Mucosa of stomach (tissue), 1 donor: Measurements from ENCODE around the gene HTT.

ENCODE experiments used
- H3K27me3 ChIP-seq: one replicate; pipeline ENCODE4 v1.7.0; 2013; ENCODE audit warnings: mild to moderate bottlenecking, low read length; ENCODE audit not compliant: control insufficient read depth, insufficient read depth
- H3K36me3 ChIP-seq: one replicate; pipeline ENCODE4 v1.7.0; 2013; ENCODE audit warnings: low read length; ENCODE audit not compliant: control insufficient read depth, insufficient read depth
- H3K4me1 ChIP-seq: one replicate; pipeline ENCODE4 v1.7.0; 2013; ENCODE audit warnings: mild to moderate bottlenecking, low read length; ENCODE audit not compliant: control insufficient read depth, insufficient read depth
- H3K4me3 ChIP-seq: one replicate; pipeline ENCODE4 v1.7.0; 2013; ENCODE audit warnings: low read length
- H3K9ac ChIP-seq: one replicate; pipeline ENCODE4 v1.7.0; 2013; ENCODE audit warnings: mild to moderate bottlenecking, low read length, moderate library complexity
- H3K9me3 ChIP-seq: one replicate; pipeline ENCODE4 v1.7.0; 2013; ENCODE audit warnings: mild to moderate bottlenecking, low read length, moderate library complexity; ENCODE audit not compliant: control insufficient read depth
- donor health status: Pancreatic carcinoma.

The HTT gene

DNA sequence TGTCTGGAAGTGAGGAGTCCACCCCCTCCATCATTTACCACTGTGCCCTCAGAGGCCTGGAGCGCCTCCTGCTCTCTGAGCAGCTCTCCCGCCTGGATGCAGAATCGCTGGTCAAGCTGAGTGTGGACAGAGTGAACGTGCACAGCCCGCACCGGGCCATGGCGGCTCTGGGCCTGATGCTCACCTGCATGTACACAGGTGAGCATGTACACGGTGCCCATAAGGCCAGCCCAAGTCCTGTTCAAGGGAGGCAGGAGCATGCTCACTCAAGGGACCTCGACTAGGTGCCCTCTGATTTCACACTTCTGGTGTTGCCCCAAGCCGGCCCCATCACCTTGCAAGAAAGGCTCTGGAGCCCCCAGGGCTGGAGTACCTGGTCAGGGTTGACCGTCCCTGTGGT, 161.1 kb downstream of the HTT start:
- H3K4me3 ChIP-seq: no peak overlapping the region
- peaks cover 10% of the 10 kb centered on the region for H3K36me3 ChIP-seq
- no peaks in the 10 kb centered on the region for H3K27me3 ChIP-seq
- H3K9me3 ChIP-seq: no peaks in the 10 kb centered on the region
- no peaks in the 10 kb centered on the region for H3K4me1 ChIP-seq
- H3K9ac ChIP-seq: no peak overlapping the region

DNA sequence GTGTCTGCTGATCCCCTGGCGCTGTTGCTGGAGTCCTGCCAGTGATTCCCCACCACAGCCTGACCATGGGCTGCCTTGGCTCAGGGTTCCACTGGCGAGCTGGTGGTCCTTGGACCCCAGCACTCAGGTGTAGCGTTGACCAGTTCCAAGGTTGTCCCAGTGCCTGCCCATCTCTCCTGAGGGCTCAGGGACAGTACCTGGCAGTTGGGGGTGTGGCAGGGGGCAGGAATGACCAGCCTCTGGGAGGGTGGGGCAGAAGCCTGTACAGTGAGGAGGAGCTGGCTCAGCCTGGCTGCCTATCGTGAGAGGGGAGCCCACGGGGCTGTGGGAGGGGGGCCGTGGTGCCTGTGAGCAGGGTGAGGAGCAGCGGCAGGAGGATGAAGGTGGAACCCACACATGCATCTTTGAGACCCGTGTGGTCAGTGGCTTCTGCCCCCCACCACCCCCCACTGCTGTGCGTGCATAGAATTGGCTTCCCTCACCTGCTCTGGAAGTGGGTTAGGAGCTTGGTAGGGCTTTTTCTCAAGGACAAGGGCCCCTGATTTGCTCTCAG, 161.9 kb downstream of the HTT start:
- Histone ChIP-seq H3K4me1 (no peaks in the 10 kb centered on the region), H3K36me3 (peaks cover 10% of the 10 kb centered on the region), H3K9ac (no peak overlapping the region), H3K9me3 (no peaks in the 10 kb centered on the region), H3K27me3 (no peaks in the 10 kb centered on the region), H3K4me3 (no peak overlapping the region)

DNA sequence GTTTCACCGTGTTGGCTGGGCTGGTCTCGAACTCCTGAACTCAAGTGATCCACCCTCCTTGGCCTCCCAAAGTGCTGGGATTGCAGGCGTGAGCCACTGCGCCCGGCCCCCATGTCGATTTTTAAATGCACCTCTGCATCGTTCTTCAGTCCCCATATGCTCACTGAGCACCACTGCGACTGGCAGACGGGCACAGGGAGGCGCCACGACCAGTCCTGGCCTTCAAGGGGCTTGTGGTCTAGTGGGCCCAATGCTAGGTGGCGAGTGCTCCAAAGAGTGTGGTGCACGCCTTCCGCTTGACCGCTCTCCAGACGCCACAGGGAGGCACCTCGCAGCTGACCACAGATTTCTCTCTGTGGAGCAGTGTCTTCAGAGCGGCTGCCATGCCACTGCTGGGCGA, 162.8 kb downstream of the HTT start:
- Histone ChIP-seq H3K9me3 (no peaks in the 10 kb centered on the region), H3K9ac (no peak overlapping the region), H3K36me3 (peaks cover 10% of the 10 kb centered on the region), H3K27me3 (no peaks in the 10 kb centered on the region), H3K4me3 (no peak overlapping the region), H3K4me1 (no peaks in the 10 kb centered on the region)

DNA sequence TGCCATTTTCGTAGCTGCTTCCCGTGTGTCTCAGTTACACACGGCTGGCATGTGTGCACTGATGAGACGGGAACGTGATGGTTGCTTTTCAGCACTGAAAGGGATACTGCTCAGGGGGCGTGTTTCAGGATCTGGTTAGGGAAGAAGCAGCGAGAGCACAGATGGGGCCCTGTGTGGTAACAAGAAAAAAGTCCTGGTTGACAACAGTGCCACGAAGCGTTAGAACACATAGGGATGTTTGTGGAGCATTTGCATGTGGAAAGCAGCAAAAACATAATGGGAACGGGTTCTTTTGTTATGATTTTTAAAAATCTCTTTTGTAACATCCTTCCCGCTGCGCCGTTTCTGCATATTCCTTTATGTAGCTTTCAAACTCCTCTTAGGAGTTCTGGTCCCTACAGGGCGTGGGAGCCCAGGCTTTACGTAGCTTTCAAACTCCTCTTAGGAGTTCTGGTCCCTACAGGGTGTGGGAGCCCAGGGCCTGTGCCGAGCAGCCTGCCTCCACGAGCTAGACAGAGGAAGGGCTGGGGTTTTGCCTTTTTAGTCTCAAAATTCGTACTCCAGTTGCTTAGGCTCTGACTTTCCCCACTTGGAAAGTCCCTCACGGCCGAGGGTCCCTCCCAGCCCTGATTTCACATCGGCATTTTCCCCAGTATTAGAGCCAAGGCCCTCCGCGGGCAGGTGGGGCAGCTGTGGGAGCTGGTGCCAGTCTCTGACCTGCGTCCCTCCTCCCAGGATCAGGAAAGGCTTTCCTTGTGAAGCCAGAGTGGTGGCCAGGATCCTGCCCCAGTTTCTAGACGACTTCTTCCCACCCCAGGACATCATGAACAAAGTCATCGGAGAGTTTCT, 163.5 kb downstream of the HTT start:
- Histone ChIP-seq H3K4me1 (no peaks in the 10 kb centered on the region), H3K36me3 (peaks cover 10% of the 10 kb centered on the region), H3K4me3 (no peak overlapping the region)

DNA sequence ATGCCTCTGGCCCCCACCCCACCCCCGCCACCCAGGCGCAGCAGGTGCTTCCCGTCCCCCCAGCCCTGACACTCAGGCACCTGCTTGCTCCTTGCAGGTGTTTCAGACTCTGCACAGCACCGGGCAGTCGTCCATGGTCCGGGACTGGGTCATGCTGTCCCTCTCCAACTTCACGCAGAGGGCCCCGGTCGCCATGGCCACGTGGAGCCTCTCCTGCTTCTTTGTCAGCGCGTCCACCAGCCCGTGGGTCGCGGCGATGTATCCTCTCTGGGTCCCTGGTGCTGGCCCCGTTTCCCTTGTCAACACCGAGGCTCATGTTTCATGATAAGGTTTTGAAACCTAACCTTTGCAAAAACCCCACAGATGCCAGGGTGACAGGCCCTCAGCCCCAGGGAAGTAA, 164.2 kb downstream of the HTT start:
- H3K4me1 ChIP-seq: no peaks in the 10 kb centered on the region
- H3K9me3 ChIP-seq: no peaks in the 10 kb centered on the region
- H3K9ac ChIP-seq: no peak overlapping the region
- H3K36me3 ChIP-seq: peaks cover 10% of the 10 kb centered on the region
- no peaks in the 10 kb centered on the region for H3K27me3 ChIP-seq
- no peak overlapping the region for H3K4me3 ChIP-seq

More for the DNA sequence above, 163.5 kb downstream of the HTT start:
- H3K9me3 ChIP-seq: no peaks in the 10 kb centered on the region
- H3K27me3 ChIP-seq: no peaks in the 10 kb centered on the region
- H3K9ac ChIP-seq: no peak overlapping the region

DNA sequence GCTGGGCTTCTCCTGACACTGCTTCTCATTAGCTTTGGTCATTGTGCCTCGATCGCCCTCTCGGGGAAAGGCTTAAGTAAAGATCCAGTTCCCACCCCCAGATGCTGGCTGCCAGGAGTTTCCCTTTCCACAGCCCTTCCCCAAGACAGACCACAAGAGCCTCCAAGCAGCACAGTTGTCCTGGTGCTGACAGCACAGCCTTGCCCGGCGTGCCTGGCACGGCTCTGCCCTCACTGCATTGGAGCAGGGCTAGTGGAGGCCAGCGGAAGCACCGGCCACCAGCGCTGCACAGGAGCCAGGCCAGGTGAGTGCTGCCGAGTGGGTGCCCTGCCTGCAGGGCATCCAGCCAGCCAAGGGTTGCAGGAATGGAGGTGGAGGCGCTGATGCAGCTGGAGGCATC, 164.8 kb downstream of the HTT start:
- Histone ChIP-seq H3K36me3 (peaks cover 10% of the 10 kb centered on the region), H3K9ac (no peak overlapping the region), H3K4me1 (no peaks in the 10 kb centered on the region), H3K4me3 (no peak overlapping the region), H3K9me3 (no peaks in the 10 kb centered on the region), H3K27me3 (no peaks in the 10 kb centered on the region)

DNA sequence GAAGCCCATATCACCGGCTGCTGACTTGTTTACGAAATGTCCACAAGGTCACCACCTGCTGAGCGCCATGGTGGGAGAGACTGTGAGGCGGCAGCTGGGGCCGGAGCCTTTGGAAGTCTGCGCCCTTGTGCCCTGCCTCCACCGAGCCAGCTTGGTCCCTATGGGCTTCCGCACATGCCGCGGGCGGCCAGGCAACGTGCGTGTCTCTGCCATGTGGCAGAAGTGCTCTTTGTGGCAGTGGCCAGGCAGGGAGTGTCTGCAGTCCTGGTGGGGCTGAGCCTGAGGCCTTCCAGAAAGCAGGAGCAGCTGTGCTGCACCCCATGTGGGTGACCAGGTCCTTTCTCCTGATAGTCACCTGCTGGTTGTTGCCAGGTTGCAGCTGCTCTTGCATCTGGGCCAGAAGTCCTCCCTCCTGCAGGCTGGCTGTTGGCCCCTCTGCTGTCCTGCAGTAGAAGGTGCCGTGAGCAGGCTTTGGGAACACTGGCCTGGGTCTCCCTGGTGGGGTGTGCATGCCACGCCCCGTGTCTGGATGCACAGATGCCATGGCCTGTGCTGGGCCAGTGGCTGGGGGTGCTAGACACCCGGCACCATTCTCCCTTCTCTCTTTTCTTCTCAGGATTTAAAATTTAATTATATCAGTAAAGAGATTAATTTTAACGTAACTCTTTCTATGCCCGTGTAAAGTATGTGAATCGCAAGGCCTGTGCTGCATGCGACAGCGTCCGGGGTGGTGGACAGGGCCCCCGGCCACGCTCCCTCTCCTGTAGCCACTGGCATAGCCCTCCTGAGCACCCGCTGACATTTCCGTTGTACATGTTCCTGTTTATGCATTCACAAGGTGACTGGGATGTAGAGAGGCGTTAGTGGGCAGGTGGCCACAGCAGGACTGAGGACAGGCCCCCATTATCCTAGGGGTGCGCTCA, 165.8 kb downstream of the HTT start:
- Histone ChIP-seq H3K9me3 (no peaks in the 10 kb centered on the region), H3K9ac (no peak overlapping the region), H3K4me3 (no peak overlapping the region), H3K4me1 (no peaks in the 10 kb centered on the region), H3K27me3 (no peaks in the 10 kb centered on the region), H3K36me3 (peaks cover 10% of the 10 kb centered on the region)

DNA sequence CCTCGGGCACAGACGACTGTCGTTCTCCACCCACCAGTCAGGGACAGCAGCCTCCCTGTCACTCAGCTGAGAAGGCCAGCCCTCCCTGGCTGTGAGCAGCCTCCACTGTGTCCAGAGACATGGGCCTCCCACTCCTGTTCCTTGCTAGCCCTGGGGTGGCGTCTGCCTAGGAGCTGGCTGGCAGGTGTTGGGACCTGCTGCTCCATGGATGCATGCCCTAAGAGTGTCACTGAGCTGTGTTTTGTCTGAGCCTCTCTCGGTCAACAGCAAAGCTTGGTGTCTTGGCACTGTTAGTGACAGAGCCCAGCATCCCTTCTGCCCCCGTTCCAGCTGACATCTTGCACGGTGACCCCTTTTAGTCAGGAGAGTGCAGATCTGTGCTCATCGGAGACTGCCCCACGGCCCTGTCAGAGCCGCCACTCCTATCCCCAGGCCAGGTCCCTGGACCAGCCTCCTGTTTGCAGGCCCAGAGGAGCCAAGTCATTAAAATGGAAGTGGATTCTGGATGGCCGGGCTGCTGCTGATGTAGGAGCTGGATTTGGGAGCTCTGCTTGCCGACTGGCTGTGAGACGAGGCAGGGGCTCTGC, 166.5 kb downstream of the HTT start:
- no peak overlapping the region for H3K9ac ChIP-seq
- H3K36me3 ChIP-seq: peaks cover 7% of the 10 kb centered on the region
- no peaks in the 10 kb centered on the region for H3K27me3 ChIP-seq
- H3K4me3 ChIP-seq: no peak overlapping the region
- no peaks in the 10 kb centered on the region for H3K9me3 ChIP-seq
- no peaks in the 10 kb centered on the region for H3K4me1 ChIP-seq

DNA sequence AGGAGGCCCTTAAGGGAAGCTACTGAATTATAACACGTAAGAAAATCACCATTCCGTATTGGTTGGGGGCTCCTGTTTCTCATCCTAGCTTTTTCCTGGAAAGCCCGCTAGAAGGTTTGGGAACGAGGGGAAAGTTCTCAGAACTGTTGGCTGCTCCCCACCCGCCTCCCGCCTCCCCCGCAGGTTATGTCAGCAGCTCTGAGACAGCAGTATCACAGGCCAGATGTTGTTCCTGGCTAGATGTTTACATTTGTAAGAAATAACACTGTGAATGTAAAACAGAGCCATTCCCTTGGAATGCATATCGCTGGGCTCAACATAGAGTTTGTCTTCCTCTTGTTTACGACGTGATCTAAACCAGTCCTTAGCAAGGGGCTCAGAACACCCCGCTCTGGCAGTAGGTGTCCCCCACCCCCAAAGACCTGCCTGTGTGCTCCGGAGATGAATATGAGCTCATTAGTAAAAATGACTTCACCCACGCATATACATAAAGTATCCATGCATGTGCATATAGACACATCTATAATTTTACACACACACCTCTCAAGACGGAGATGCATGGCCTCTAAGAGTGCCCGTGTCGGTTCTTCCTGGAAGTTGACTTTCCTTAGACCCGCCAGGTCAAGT, 167.5 kb downstream of the HTT start:
- Histone ChIP-seq H3K9me3 (no peaks in the 10 kb centered on the region), H3K27me3 (no peaks in the 10 kb centered on the region), H3K4me3 (no peak overlapping the region), H3K9ac (no peak overlapping the region), H3K4me1 (no peaks in the 10 kb centered on the region), H3K36me3 (peaks cover 5% of the 10 kb centered on the region)

DNA sequence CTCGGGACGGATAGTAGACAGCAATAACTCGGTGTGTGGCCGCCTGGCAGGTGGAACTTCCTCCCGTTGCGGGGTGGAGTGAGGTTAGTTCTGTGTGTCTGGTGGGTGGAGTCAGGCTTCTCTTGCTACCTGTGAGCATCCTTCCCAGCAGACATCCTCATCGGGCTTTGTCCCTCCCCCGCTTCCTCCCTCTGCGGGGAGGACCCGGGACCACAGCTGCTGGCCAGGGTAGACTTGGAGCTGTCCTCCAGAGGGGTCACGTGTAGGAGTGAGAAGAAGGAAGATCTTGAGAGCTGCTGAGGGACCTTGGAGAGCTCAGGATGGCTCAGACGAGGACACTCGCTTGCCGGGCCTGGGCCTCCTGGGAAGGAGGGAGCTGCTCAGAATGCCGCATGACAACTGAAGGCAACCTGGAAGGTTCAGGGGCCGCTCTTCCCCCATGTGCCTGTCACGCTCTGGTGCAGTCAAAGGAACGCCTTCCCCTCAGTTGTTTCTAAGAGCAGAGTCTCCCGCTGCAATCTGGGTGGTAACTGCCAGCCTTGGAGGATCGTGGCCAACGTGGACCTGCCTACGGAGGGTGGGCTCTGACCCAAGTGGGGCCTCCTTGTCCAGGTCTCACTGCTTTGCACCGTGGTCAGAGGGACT, 168.8 kb downstream of the HTT start:
- H3K9me3 ChIP-seq: no peaks in the 10 kb centered on the region
- peaks cover 5% of the 10 kb centered on the region for H3K36me3 ChIP-seq
- no peaks in the 10 kb centered on the region for H3K27me3 ChIP-seq
- H3K4me1 ChIP-seq: no peaks in the 10 kb centered on the region
- H3K9ac ChIP-seq: no peak overlapping the region
- H3K4me3 ChIP-seq: no peak overlapping the region

DNA sequence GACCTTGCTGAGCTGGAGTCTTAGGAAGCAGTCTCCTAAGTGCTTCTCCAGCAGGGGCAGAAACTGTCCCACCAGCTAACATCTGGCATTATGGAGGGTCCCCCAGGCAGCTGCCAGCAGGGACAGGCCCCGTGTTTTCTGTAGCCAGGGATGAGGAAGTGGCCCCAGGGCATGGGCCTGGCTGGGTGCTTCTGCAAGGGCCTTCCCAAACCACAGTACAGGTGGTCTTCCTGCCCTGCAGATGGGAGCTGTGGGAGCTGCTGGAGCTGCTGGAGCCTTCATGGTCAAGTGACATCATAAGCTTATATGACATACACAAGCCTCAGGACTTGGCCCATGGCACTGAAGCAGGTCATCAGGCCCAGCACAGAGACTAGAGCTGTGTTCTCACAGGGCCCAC, 169.5 kb downstream of the HTT start:
- Histone ChIP-seq H3K27me3 (no peaks in the 10 kb centered on the region), H3K4me3 (no peak overlapping the region), H3K4me1 (no peaks in the 10 kb centered on the region), H3K36me3 (peaks cover 5% of the 10 kb centered on the region), H3K9me3 (no peaks in the 10 kb centered on the region), H3K9ac (no peak overlapping the region)
